Neural progenitor cell (in vitro differentiated cells): Measurements from ENCODE around the gene FAM83E. TPM values are rescaled to one million over a fixed set of nuclear protein-coding genes. Genes with fewer than 3 reads are reported as not detected.

ENCODE experiments used
- DNase-seq: peaks from one replicate; pipeline ENCODE4 v3.0.0-alpha.2; 2016; ENCODE audit warnings: low spot score
- H2AFZ ChIP-seq: fragments of 200-600 bp; sonication (generic); replicated peaks from 2 replicates; pipeline ENCODE4 v1.6.1; 2016; ENCODE audit warnings: antibody characterized with exemption
- H3F3A ChIP-seq: fragments of 200-600 bp; sonication (generic); 2 replicates; pipeline ENCODE4 v1.6.1; 2016; ENCODE audit warnings: antibody characterized with exemption, low read depth
- H3K27ac ChIP-seq: fragments of 200-600 bp; sonication (generic); 2 replicates; pipeline ENCODE4 v1.5.1; 2016; ENCODE audit warnings: mild to moderate bottlenecking
- H3K27me3 ChIP-seq: fragments of 200-600 bp; sonication (generic); 2 replicates; pipeline ENCODE4 v1.6.1; 2016; ENCODE audit warnings: mild to moderate bottlenecking, moderate library complexity
- H3K36me3 ChIP-seq: fragments of 200-600 bp; sonication (generic); 2 replicates; pipeline ENCODE4 v1.5.1; 2016
- H3K4me1 ChIP-seq: fragments of 200-600 bp; sonication (generic); 2 replicates; pipeline ENCODE4 v1.6.1; 2016; ENCODE audit warnings: mixed run types
- H3K4me2 ChIP-seq: fragments of 200-600 bp; sonication (generic); 2 replicates; pipeline ENCODE4 v1.6.1; 2016
- H3K4me3 ChIP-seq: fragments of 200-600 bp; sonication (generic); 2 replicates; pipeline ENCODE4 v1.5.1; 2016
- H3K79me2 ChIP-seq: fragments of 200-600 bp; sonication (generic); 2 replicates; pipeline ENCODE4 v1.6.1; 2016; ENCODE audit warnings: low read depth
- H3K9ac ChIP-seq: fragments of 200-600 bp; sonication (generic); 2 replicates; pipeline ENCODE4 v1.6.1; 2016
- H3K9me3 ChIP-seq: fragments of 200-600 bp; sonication (generic); 2 replicates; pipeline ENCODE4 v1.5.1; 2016; ENCODE audit warnings: low read depth
- H4K20me1 ChIP-seq: fragments of 200-600 bp; sonication (generic); 2 replicates; pipeline ENCODE4 v1.6.1; 2016; ENCODE audit warnings: low read depth
- H3K27ac Mint-ChIP-seq: 3 replicates; pipeline ENCODE4 v1.8.0; 2021; ENCODE audit warnings: mixed read lengths
- H3K27me3 Mint-ChIP-seq: 2 replicates; pipeline ENCODE4 v1.8.0; 2022; ENCODE audit warnings: low read depth, mild to moderate bottlenecking, inconsistent platforms, moderate library complexity, mixed read lengths; ENCODE audit not compliant: insufficient read depth
- H3K36me3 Mint-ChIP-seq: 3 replicates; pipeline ENCODE4 v1.8.0; 2021; ENCODE audit warnings: mixed read lengths
- H3K4me1 Mint-ChIP-seq: 3 replicates; pipeline ENCODE4 v1.8.0; 2021; ENCODE audit warnings: mixed read lengths
- H3K4me3 Mint-ChIP-seq: 3 replicates; pipeline ENCODE4 v1.8.0; 2021; ENCODE audit warnings: mild to moderate bottlenecking, moderate library complexity, mixed read lengths
- H3K9me3 Mint-ChIP-seq: 3 replicates; pipeline ENCODE4 v1.8.0; 2020; ENCODE audit warnings: mixed read lengths
- EZH2 ChIP-seq: fragments of 200-600 bp; sonication (generic); IDR thresholded peaks from 2 replicates; pipeline ENCODE4 v1.6.1; 2017; ENCODE audit warnings: antibody characterized with exemption, mild to moderate bottlenecking, moderate library complexity
- EZH2phosphoT487 ChIP-seq: fragments of 200-600 bp; sonication (generic); IDR thresholded peaks from 2 replicates; pipeline ENCODE4 v1.6.1; 2017; ENCODE audit warnings: antibody characterized with exemption
- total RNA-seq: library from RNA; depleted of rRNA; stranded (reverse); fragments of >200 nt; gene quantifications from 2 replicates; pipeline ENCODE4 v1.2.3, GENCODE V29; 2015; ENCODE audit warnings: low replicate concordance
- TF ChIP-seq, protein P1 (sequence below): fragments of 200-600 bp; sonication (generic); IDR thresholded peaks from 2 replicates; pipeline ENCODE4 v1.5.1; 2017; ENCODE audit warnings: antibody characterized with exemption, mild to moderate bottlenecking

FAM83E gene
- total RNA-seq, 1 donor from 2014 or later: 0.06 TPM

DNA sequence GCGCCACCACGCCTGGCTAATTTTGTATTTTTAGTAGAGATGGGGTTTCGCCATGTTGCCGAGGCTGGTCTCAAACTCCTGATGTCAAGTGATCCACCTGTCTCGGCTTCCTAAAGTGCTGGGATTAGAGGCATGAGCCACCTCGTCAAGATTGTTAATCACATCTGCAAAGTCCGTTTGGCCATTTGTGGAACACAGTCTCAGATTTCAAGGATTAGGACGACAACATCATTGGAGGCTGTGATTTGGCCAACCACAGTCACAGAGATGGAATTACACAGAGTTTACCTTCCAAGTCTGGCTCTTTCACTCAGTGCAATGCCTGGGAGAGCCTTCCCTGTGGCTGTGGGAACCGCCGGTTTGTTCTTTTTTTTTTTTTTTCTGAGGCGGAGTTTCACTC is 45.1 kb downstream of the FAM83E start:
- peaks cover 23% of the 10 kb centered on the region for H3F3A ChIP-seq
- TF ChIP-seq, protein P1, sequence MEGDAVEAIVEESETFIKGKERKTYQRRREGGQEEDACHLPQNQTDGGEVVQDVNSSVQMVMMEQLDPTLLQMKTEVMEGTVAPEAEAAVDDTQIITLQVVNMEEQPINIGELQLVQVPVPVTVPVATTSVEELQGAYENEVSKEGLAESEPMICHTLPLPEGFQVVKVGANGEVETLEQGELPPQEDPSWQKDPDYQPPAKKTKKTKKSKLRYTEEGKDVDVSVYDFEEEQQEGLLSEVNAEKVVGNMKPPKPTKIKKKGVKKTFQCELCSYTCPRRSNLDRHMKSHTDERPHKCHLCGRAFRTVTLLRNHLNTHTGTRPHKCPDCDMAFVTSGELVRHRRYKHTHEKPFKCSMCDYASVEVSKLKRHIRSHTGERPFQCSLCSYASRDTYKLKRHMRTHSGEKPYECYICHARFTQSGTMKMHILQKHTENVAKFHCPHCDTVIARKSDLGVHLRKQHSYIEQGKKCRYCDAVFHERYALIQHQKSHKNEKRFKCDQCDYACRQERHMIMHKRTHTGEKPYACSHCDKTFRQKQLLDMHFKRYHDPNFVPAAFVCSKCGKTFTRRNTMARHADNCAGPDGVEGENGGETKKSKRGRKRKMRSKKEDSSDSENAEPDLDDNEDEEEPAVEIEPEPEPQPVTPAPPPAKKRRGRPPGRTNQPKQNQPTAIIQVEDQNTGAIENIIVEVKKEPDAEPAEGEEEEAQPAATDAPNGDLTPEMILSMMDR: no peak
- TF ChIP-seq EZH2phosphoT487 (no peak), EZH2 (no peak)
- Mint-ChIP-seq H3K4me3 (peak overlapping the region; percentile 13), H3K4me1 (peaks cover 49% of the 10 kb centered on the region), H3K36me3 (no peaks in the 10 kb centered on the region), H3K27me3 (peaks cover 19% of the 10 kb centered on the region), H3K27ac (no peak overlapping the region), H3K9me3 (no peaks in the 10 kb centered on the region)
- H3K4me2 ChIP-seq: no peak overlapping the region
- DNase-seq: peak; percentile 56
- H3K9me3 ChIP-seq: no peaks in the 10 kb centered on the region
- no peak overlapping the region for H3K27ac ChIP-seq
- no peaks in the 10 kb centered on the region for H3K36me3 ChIP-seq
- peaks cover 22% of the 10 kb centered on the region for H3K27me3 ChIP-seq
- H3K9ac ChIP-seq: no peak overlapping the region
- H3K4me3 ChIP-seq: no peak overlapping the region
- H3K79me2 ChIP-seq: no peaks in the 10 kb centered on the region
- no peaks in the 10 kb centered on the region for H4K20me1 ChIP-seq
- no peak overlapping the region for H2AFZ ChIP-seq
- H3K4me1 ChIP-seq: peaks cover 10% of the 10 kb centered on the region

DNA sequence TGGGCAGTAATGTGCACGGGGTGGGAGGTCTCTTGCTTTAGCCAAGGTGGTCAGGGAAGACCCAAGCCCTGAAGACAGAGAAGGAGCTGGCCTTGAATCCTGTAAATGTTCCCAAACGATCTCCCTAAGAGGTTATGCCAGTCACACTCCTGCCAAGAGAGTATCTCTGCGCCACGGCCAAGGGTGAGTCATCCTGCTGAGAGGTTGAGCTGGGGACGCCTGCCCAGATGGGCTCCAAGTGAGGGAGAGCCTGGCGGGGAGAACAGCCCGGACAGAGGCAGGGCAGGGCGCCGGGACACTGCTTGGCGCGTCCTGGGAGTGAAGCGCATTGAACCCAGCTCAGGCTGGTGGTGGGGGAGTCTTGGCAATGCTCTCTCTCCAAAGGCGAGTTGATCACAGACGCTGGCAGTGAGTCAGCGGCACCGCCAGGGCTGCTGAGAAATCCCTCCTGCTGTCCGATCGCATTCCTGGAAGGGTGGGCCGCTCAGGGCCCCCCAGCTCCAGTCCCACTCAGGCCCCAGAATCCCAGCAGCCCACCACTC is 46.5 kb downstream of the FAM83E start:
- no peaks in the 10 kb centered on the region for H3K9me3 ChIP-seq
- H3K36me3 ChIP-seq: no peaks in the 10 kb centered on the region
- peak overlapping the region; percentile 49 for H3K4me2 ChIP-seq
- TF ChIP-seq EZH2 (no peak), EZH2phosphoT487 (no peak)
- TF ChIP-seq, protein P1: no peak
- H2AFZ ChIP-seq: peak overlapping the region; percentile 60
- no peaks in the 10 kb centered on the region for H3K36me3 Mint-ChIP-seq
- H3K9ac ChIP-seq: no peak overlapping the region
- no peak overlapping the region for H3K4me3 Mint-ChIP-seq
- no peaks in the 10 kb centered on the region for H3K79me2 ChIP-seq
- peaks cover 7% of the 10 kb centered on the region for H3K4me1 ChIP-seq
- peaks cover 37% of the 10 kb centered on the region for H3K4me1 Mint-ChIP-seq
- peaks cover 22% of the 10 kb centered on the region for H3K27me3 ChIP-seq
- H3K27ac Mint-ChIP-seq: peak overlapping the region; percentile 29
- H3K27ac ChIP-seq: no peak overlapping the region
- no peak overlapping the region for H3K4me3 ChIP-seq
- H4K20me1 ChIP-seq: no peaks in the 10 kb centered on the region
- DNase-seq: peak; percentile 26
- H3K9me3 Mint-ChIP-seq: no peaks in the 10 kb centered on the region
- H3F3A ChIP-seq: peaks cover 20% of the 10 kb centered on the region
- peaks cover 20% of the 10 kb centered on the region for H3K27me3 Mint-ChIP-seq

DNA sequence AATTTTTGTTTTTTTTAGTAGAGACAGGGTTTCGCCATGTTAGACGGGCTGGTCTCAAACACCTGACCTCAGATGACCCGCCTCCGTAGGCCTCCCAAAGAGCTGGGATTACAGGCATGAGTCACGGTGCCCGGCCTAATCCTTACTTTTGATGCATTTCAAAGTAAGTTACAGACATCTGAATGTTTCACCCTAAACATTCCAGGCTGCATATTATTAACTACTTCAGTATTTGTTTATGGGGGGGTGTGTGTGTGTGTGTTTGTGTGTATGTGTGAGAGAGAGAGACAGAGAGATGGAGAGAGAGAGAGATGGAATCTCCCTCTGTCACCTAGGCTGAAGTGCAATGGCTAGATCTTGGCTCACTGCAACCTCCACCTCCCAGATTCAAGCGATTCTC is 49.8 kb downstream of the FAM83E start:
- Histone ChIP-seq H3F3A (peaks cover 6% of the 10 kb centered on the region), H3K9ac (no peak overlapping the region), H3K4me2 (no peak overlapping the region), H3K36me3 (no peaks in the 10 kb centered on the region), H2AFZ (no peak overlapping the region), H3K27me3 (peaks cover 22% of the 10 kb centered on the region), H3K9me3 (no peaks in the 10 kb centered on the region), H4K20me1 (no peaks in the 10 kb centered on the region), H3K79me2 (no peaks in the 10 kb centered on the region), H3K4me3 (no peak overlapping the region), H3K27ac (no peak overlapping the region), H3K4me1 (no peaks in the 10 kb centered on the region)
- H3K27me3 Mint-ChIP-seq: peaks cover 17% of the 10 kb centered on the region
- H3K4me1 Mint-ChIP-seq: peaks cover 24% of the 10 kb centered on the region
- H3K36me3 Mint-ChIP-seq: no peaks in the 10 kb centered on the region
- H3K4me3 Mint-ChIP-seq: no peak overlapping the region
- peak overlapping the region; percentile 30 for H3K27ac Mint-ChIP-seq
- no peak for DNase-seq
- TF ChIP-seq, protein P1: no peak
- TF ChIP-seq EZH2: no peak
- no peak for TF ChIP-seq EZH2phosphoT487
- H3K9me3 Mint-ChIP-seq: no peaks in the 10 kb centered on the region

Other genes with a start within 250 kb of the FAM83E start
- 106 and 161 TPM in 2 replicates for gene KDELR1, start 223.5 kb downstream of the FAM83E start, total RNA-seq
- gene GRIN2D, start 221.4 kb downstream of the FAM83E start, total RNA-seq: 0.28 and 0.45 TPM in 2 replicates
- 10.6 and 31.5 TPM in 2 replicates for gene GRWD1, start 169.1 kb downstream of the FAM83E start, total RNA-seq
- 0.69 and 0.74 TPM in 2 replicates for gene KCNJ14, start 159.5 kb downstream of the FAM83E start, total RNA-seq
- 50.3 and 107 TPM in 2 replicates for gene CYTH2, start 145.7 kb downstream of the FAM83E start, total RNA-seq
- 0.02 and 3.5 TPM in 2 replicates for gene LMTK3, start 103.2 kb downstream of the FAM83E start, total RNA-seq
- 1.6 TPM in 1 of 2 replicates, not detected in the other for gene SULT2B1, start 62.9 kb downstream of the FAM83E start, total RNA-seq
- gene SPACA4, start 8.3 kb downstream of the FAM83E start, total RNA-seq: not detected in 2 replicates
- gene RPL18, start 4.1 kb upstream of the FAM83E start, total RNA-seq: 1,962 and 2,391 TPM in 2 replicates
- gene SPHK2, start 4.4 kb upstream of the FAM83E start, total RNA-seq: 7.2 and 46.1 TPM in 2 replicates
- 7.4 and 10.3 TPM in 2 replicates for gene DBP, start 22.3 kb upstream of the FAM83E start, total RNA-seq
- 12.6 and 49.8 TPM in 2 replicates for gene CA11, start 31.1 kb upstream of the FAM83E start, total RNA-seq
- 0.87 TPM in 1 of 2 replicates, not detected in the other for gene NTN5, start 57.9 kb upstream of the FAM83E start, total RNA-seq
- gene FUT2, start 80.9 kb upstream of the FAM83E start, total RNA-seq: 0.09 and 1.7 TPM in 2 replicates
- 1.2 and 1.4 TPM in 2 replicates for gene MAMSTR, start 104.6 kb upstream of the FAM83E start, total RNA-seq
- gene RASIP1, start 125.5 kb upstream of the FAM83E start, total RNA-seq: 0.86 and 3.2 TPM in 2 replicates
- gene IZUMO1, start 131.8 kb upstream of the FAM83E start, total RNA-seq: 0.19 and 0.40 TPM in 2 replicates
- gene FUT1, start 137.6 kb upstream of the FAM83E start, total RNA-seq: 2.9 and 5.1 TPM in 2 replicates
- not detected in 2 replicates for gene FGF21, start 140.4 kb upstream of the FAM83E start, total RNA-seq
- gene BCAT2, start 196.0 kb upstream of the FAM83E start, total RNA-seq: 33.5 and 63.2 TPM in 2 replicates
- 11.2 and 27.6 TPM in 2 replicates for gene HSD17B14, start 221.4 kb upstream of the FAM83E start, total RNA-seq